Neural crest cell (in vitro differentiated cells): Measurements from ENCODE around the gene LRRC3C. TPM values are rescaled to one million over a fixed set of nuclear protein-coding genes. Genes with fewer than 3 reads are reported as not detected.
"Not testable (repeated sequence)": the region's sequence is repeated elsewhere in the genome, so short reads cannot be mapped to it uniquely, and the experiment has no call there.

Experiments used
- DNase-seq: peaks from one replicate; pipeline ENCODE4 v3.0.0; 2021; ENCODE audit warnings: low read depth, mixed read lengths, low spot score
- H3K27ac Mint-ChIP-seq: one replicate; pipeline ENCODE4 v1.8.0; 2021; ENCODE audit warnings: mild to moderate bottlenecking, mixed read lengths; ENCODE audit not compliant: unreplicated experiment
- H3K27me3 Mint-ChIP-seq: 2 replicates; pipeline ENCODE4 v1.8.0; 2021; ENCODE audit warnings: low read depth, mild to moderate bottlenecking, mixed read lengths
- H3K36me3 Mint-ChIP-seq: 2 replicates; pipeline ENCODE4 v1.8.0; 2021; ENCODE audit warnings: low read depth, mild to moderate bottlenecking, mixed read lengths
- H3K4me1 Mint-ChIP-seq: 2 replicates; pipeline ENCODE4 v1.8.0; 2021; ENCODE audit warnings: mixed read lengths
- H3K4me3 Mint-ChIP-seq: one replicate; pipeline ENCODE4 v1.8.0; 2021; ENCODE audit warnings: mild to moderate bottlenecking, mixed read lengths
- H3K9me3 Mint-ChIP-seq: 2 replicates; pipeline ENCODE4 v1.8.0; 2021; ENCODE audit warnings: mixed read lengths
- total RNA-seq: library from RNA; stranded (reverse); gene quantifications from 2 replicates; pipeline ENCODE4 v1.2.1, GENCODE V29; 2021
- TF ChIP-seq, protein P1 (sequence below): fragments of 200-600 bp; sonication (generic); conservative IDR thresholded peaks from 2 replicates; pipeline ENCODE4 v1.5.0; 2021; ENCODE audit warnings: antibody characterized with exemption, mild to moderate bottlenecking

LRRC3C gene
- total RNA-seq, 1 donor from 2014 or later, result not detected

GRCh38 chr17:39898088-39898487, 29.4 kb upstream of the LRRC3C start:
- Mint-ChIP-seq H3K9me3 (no peaks in the 10 kb centered on the region), H3K27ac (no peak overlapping the region), H3K27me3 (peaks cover 13% of the 10 kb centered on the region), H3K4me1 (no peaks in the 10 kb centered on the region), H3K36me3 (no peaks in the 10 kb centered on the region), H3K4me3 (no peak overlapping the region)
- DNase-seq, result no peak
- TF ChIP-seq, protein P1, sequence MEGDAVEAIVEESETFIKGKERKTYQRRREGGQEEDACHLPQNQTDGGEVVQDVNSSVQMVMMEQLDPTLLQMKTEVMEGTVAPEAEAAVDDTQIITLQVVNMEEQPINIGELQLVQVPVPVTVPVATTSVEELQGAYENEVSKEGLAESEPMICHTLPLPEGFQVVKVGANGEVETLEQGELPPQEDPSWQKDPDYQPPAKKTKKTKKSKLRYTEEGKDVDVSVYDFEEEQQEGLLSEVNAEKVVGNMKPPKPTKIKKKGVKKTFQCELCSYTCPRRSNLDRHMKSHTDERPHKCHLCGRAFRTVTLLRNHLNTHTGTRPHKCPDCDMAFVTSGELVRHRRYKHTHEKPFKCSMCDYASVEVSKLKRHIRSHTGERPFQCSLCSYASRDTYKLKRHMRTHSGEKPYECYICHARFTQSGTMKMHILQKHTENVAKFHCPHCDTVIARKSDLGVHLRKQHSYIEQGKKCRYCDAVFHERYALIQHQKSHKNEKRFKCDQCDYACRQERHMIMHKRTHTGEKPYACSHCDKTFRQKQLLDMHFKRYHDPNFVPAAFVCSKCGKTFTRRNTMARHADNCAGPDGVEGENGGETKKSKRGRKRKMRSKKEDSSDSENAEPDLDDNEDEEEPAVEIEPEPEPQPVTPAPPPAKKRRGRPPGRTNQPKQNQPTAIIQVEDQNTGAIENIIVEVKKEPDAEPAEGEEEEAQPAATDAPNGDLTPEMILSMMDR, result no peak

- no peak for DNase-seq
- no peaks in the 10 kb centered on the region for H3K4me1 Mint-ChIP-seq
- no peaks in the 10 kb centered on the region for H3K36me3 Mint-ChIP-seq
- TF ChIP-seq, protein P1, result no peak
- H3K4me3 Mint-ChIP-seq, result no peak overlapping the region
- peaks cover 6% of the 10 kb centered on the region for H3K27me3 Mint-ChIP-seq
- no peaks in the 10 kb centered on the region for H3K9me3 Mint-ChIP-seq
- no peak overlapping the region for H3K27ac Mint-ChIP-seq
Measured at GRCh38 chr17:39899215-39899614, 28.3 kb upstream of the LRRC3C start.

GRCh38 chr17:39902027-39902426, 25.5 kb upstream of the LRRC3C start:
- not testable (repeated sequence) for H3K9me3 Mint-ChIP-seq, H3K4me3 Mint-ChIP-seq, DNase-seq

DNA sequence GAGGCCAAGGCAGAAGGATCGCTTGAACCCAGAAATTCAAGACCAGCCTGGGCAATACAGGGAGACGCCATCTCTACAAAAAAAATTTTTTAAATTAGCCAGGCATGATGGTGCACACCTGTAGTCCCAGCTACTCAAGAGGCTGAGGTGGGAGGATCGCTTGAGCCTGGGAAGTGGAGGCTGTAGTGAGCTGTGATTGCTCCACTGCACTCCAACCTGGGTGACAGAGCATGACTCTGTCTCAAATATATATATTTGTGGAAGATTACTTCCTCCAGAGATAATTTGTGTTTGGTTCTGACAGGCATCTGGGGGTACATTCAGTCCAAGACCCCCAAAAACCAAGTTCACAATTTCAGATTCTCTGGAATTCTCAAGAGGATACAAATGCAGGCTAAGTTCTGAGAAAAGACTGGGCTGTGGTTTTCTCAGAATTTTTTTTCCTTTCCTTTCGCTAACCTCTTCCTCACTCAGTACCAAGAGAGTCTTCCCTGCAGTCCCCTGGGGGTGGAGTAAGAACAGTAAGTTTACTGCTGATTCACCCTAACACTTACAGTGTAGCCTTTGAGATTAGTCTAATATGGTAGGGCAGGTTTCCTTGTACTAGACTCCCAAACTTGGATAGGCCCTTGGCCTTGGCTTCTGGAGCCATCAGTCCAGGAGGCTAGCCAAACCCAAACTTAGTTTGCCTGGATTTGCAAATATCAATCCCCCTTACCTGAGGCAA, 24.2 kb upstream of the LRRC3C start:
- Mint-ChIP-seq H3K9me3 (no peaks in the 10 kb centered on the region), H3K36me3 (no peaks in the 10 kb centered on the region), H3K4me1 (no peaks in the 10 kb centered on the region), H3K27ac (no peak overlapping the region), H3K4me3 (no peak overlapping the region), H3K27me3 (no peaks in the 10 kb centered on the region)
- TF ChIP-seq, protein P1, result no peak
- DNase-seq, result no peak

More at GRCh38 chr17:39902027-39902426, 25.5 kb upstream of the LRRC3C start:
- H3K27me3 Mint-ChIP-seq, H3K36me3 Mint-ChIP-seq, H3K4me1 Mint-ChIP-seq, H3K27ac Mint-ChIP-seq: not testable (repeated sequence)

DNA sequence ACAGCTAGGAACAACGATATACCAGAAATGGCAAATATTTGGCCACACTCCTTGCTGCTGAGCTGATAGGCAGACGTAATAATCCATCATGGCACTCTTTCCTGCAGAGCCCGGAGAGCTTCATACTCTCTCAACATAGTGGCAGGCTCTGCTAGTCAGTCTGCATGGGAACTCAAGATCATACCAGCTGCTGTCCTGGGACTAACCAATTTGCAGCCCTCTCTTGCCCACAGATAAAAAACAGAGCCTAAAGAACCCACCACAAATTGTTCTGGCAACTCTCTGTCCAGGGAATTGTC, 22.6 kb upstream of the LRRC3C start:
- Mint-ChIP-seq H3K27ac (no peak overlapping the region), H3K27me3 (no peaks in the 10 kb centered on the region), H3K36me3 (no peaks in the 10 kb centered on the region), H3K4me3 (no peak overlapping the region), H3K4me1 (no peaks in the 10 kb centered on the region), H3K9me3 (no peaks in the 10 kb centered on the region)
- no peak for DNase-seq
- TF ChIP-seq, protein P1, result no peak

- Mint-ChIP-seq H3K4me3 (no peak overlapping the region), H3K36me3 (no peaks in the 10 kb centered on the region), H3K9me3 (no peaks in the 10 kb centered on the region), H3K27me3 (no peaks in the 10 kb centered on the region), H3K27ac (no peak overlapping the region), H3K4me1 (no peaks in the 10 kb centered on the region)
- TF ChIP-seq, protein P1, result no peak
- no peak for DNase-seq
Measured at GRCh38 chr17:39908789-39909352, 18.7 kb upstream of the LRRC3C start.
